HT1080 (cell line): Measurements from ENCODE around the gene CHCHD1. TPM values are rescaled to one million over a fixed set of nuclear protein-coding genes. Genes with fewer than 3 reads are reported as not detected.
"Not testable (repeated sequence)": the region's sequence is repeated elsewhere in the genome, so short reads cannot be mapped to it uniquely, and the experiment has no call there.

Experiments
- DNase-seq: peaks from one replicate; pipeline ENCODE4 v3.0.0-alpha.2; 2015; ENCODE audit warnings: low read depth
- total RNA-seq: library from RNA; depleted of rRNA; stranded (reverse); fragments of >200 nt; shearing (Covaris generic); gene quantifications from 2 replicates; pipeline ENCODE4 v1.2.3, GENCODE V29; 2014

Gene CHCHD1
- total RNA-seq, 1 experiment from 2014 or later, result 89.6 TPM

- DNase-seq, result no peak
Measured at GRCh38 chr10:73768881-73769280, 13.0 kb upstream of the CHCHD1 start.

GRCh38 chr10:73769396-73769795 is 12.5 kb upstream of the CHCHD1 start:
- no peak for DNase-seq

GRCh38 chr10:73771722-73772280 is 10.0 kb upstream of the CHCHD1 start:
- no peak for DNase-seq

- peak; percentile 78 for DNase-seq
Measured at GRCh38 chr10:73772281-73773151, 9.3 kb upstream of the CHCHD1 start.

- DNase-seq, result no peak
Measured at GRCh38 chr10:73773152-73773879, 8.5 kb upstream of the CHCHD1 start.

- DNase-seq, result peak; percentile 46
Measured at GRCh38 chr10:73774637-73775036, 7.2 kb upstream of the CHCHD1 start.

- DNase-seq, result no peak
Measured at GRCh38 chr10:73779018-73779417, 2.8 kb upstream of the CHCHD1 start.

GRCh38 chr10:73779539-73780197 is 2.2 kb upstream of the CHCHD1 start:
- DNase-seq, result no peak

- DNase-seq, result no peak
Measured at GRCh38 chr10:73780301-73780700, 1.5 kb upstream of the CHCHD1 start.

- no peak for DNase-seq
Measured at GRCh38 chr10:73780966-73781365, 882 bp upstream of the CHCHD1 start.

- DNase-seq, result no peak
Measured at GRCh38 chr10:73781548-73781878, 335 bp upstream of the CHCHD1 start.

- no peak for DNase-seq
Measured at GRCh38 chr10:73782749-73783085, 869 bp downstream of the CHCHD1 start.

GRCh38 chr10:73785211-73785720 is 3.4 kb downstream of the CHCHD1 start, which contains the start of gene ZSWIM8:
TSS of gene ZSWIM8 (plus strand) at chr10:73785606. CDS start at chr10:73785879, 273 bp downstream.
- DNase-seq, result peak; percentile 95

GRCh38 chr10:73785721-73786511 is 4.1 kb downstream of the CHCHD1 start:
- peak; percentile 35 for DNase-seq

GRCh38 chr10:73786512-73786885 is 4.7 kb downstream of the CHCHD1 start:
- no peak for DNase-seq

- DNase-seq, result not testable (repeated sequence)
Measured at GRCh38 chr10:73787031-73787800, 5.4 kb downstream of the CHCHD1 start.

- DNase-seq, result no peak
Measured at GRCh38 chr10:73788864-73789658, 7.2 kb downstream of the CHCHD1 start.

- DNase-seq, result no peak
Measured at GRCh38 chr10:73789659-73790055, 7.8 kb downstream of the CHCHD1 start.
